Measurements from ENCODE around the gene EPHA3.

GRCh38 chr3:89503891-89504391 lies 396.5 kb downstream of the EPHA3 start:
- no peak for TF ChIP-seq CTCF (IDR thresholded peaks at IDR 0.05 in 4 of 5, conservative IDR thresholded peaks at IDR 0.05 in 1 of 5)
- TF ChIP-seq POLR2A (IDR thresholded peaks at IDR 0.05) = no peak

Data from gastrocnemius medialis (tissue), 4 donors.